H1 (cell line): ENCODE data around the gene PSME1. TPM values are rescaled to one million over a fixed set of nuclear protein-coding genes. Genes with fewer than 3 reads are reported as not detected.

Source experiments
- CTCF ChIA-PET: fragments of 300-600 bp; sonication (Branson Sonifier 250); formaldehyde crosslinking; loops from one replicate; lab custom pipeline; 2021; ENCODE audit not compliant: partially characterized antibody; lab: Charles Lee
- POLR2A ChIA-PET: fragments of 300-600 bp; sonication (Branson Sonifier 250); formaldehyde crosslinking; loops from one replicate; lab custom pipeline; 2021; ENCODE audit warnings: inconsistent platforms; ENCODE audit not compliant: partially characterized antibody; lab: Charles Lee
- DNase-seq, 2 experiments: peaks; one replicate each; pipeline versions ENCODE4 v3.0.0 to v3.0.0-alpha.2; 2010 to 2022; ENCODE audit warnings: low spot score in 2 of 2, low read depth in 1 of 2, mixed read lengths in 1 of 2
- FAIRE-seq: peaks from 2 replicates; lab custom pipeline; 2011; peaks lifted over from hg19 to GRCh38; lab: Jason Lieb, UNC
- H2AFZ ChIP-seq: 2 replicates; pipeline ENCODE4 v1.8.1; 2012; ENCODE audit warnings: low read length, inconsistent platforms
- H2AK5ac ChIP-seq: 2 replicates; pipeline ENCODE4 v1.6.1; 2013; ENCODE audit warnings: low read depth, low read length
- H2BK120ac ChIP-seq: replicated peaks from 2 replicates; pipeline ENCODE3; 2013; ENCODE audit warnings: low read depth, low read length, inconsistent platforms
- H2BK12ac ChIP-seq: 2 replicates; pipeline ENCODE4 v1.6.1; 2013; ENCODE audit warnings: low read depth, low read length
- H2BK15ac ChIP-seq: 2 replicates; pipeline ENCODE4 v1.6.1; 2013; ENCODE audit warnings: low read length
- H2BK20ac ChIP-seq: 2 replicates; pipeline ENCODE4 v1.6.1; 2013; ENCODE audit warnings: low read length
- H2BK5ac ChIP-seq: 2 replicates; pipeline ENCODE4 v1.6.1; 2013; ENCODE audit warnings: low read depth, low read length
- H3K14ac ChIP-seq: 2 replicates; pipeline ENCODE4 v1.6.1; 2013; ENCODE audit warnings: inconsistent platforms; ENCODE audit not compliant: insufficient read length
- H3K18ac ChIP-seq: 2 replicates; pipeline ENCODE4 v1.6.1; 2013; ENCODE audit warnings: low read length; ENCODE audit errors: extremely low read depth
- H3K23ac ChIP-seq: 2 replicates; pipeline ENCODE4 v1.6.1; 2013; ENCODE audit warnings: inconsistent platforms; ENCODE audit not compliant: insufficient read length
- H3K23me2 ChIP-seq: 2 replicates; pipeline ENCODE4 v1.6.1; 2013; ENCODE audit warnings: low read depth, low read length
- H3K27ac ChIP-seq: 2 replicates; pipeline ENCODE4 v1.6.1; 2011; ENCODE audit warnings: low read depth, low read length, inconsistent platforms
- H3K27me3 ChIP-seq, 4 experiments: replicated peaks in 1 of 4; 1 replicate in 1 of 4; 2 replicates in 3 of 4; pipeline versions ENCODE4 v1.6.1 to v1.8.1; 2011 to 2013; ENCODE audit warnings: low read length in 3 of 4, mild to moderate bottlenecking in 3 of 4, inconsistent platforms in 2 of 4, mixed read lengths in 2 of 4, moderate library complexity in 1 of 4; ENCODE audit not compliant: control insufficient read depth in 3 of 4, insufficient read depth in 3 of 4; ENCODE audit errors: extremely low read depth in 1 of 4
- H3K36me3 ChIP-seq, 4 experiments: 2 replicates each; pipeline versions ENCODE4 v1.6.1 to v1.8.1; 2011 to 2013; ENCODE audit warnings: mild to moderate bottlenecking in 4 of 4, low read length in 3 of 4, moderate library complexity in 2 of 4, control low read depth in 1 of 4, inconsistent platforms in 1 of 4; ENCODE audit not compliant: insufficient read depth in 4 of 4, control insufficient read depth in 2 of 4
- H3K4ac ChIP-seq: replicated peaks from 2 replicates; pipeline ENCODE3; 2013; ENCODE audit warnings: low read length, low read depth, mixed read lengths, inconsistent platforms; ENCODE audit not compliant: insufficient read length
- H3K4me1 ChIP-seq, 4 experiments: replicated peaks in 1 of 4; 1 replicate in 1 of 4; 2 replicates in 3 of 4; pipeline versions ENCODE4 v1.6.1 to v1.8.1; 2011 to 2013; ENCODE audit warnings: low read length in 3 of 4, inconsistent platforms in 2 of 4, mixed read lengths in 1 of 4; ENCODE audit not compliant: insufficient read depth in 4 of 4, control insufficient read depth in 3 of 4
- H3K4me2 ChIP-seq, 2 experiments: 2 replicates each; pipeline versions ENCODE4 v1.6.1 to v1.8.1; 2011 to 2013; ENCODE audit warnings: low read depth in 2 of 2, low read length in 2 of 2, control low read depth in 1 of 2, inconsistent platforms in 1 of 2, mild to moderate bottlenecking in 1 of 2; ENCODE audit not compliant: insufficient read depth in 1 of 2
- H3K4me3 ChIP-seq, 4 experiments: fragments of 200-600, 300-600 bp in 1 of 4; sonication (generic), shearing (Covaris generic), sonication (Bioruptor Twin) in 1 of 4; 2 replicates each; pipeline versions ENCODE4 v1.5.1 to v1.8.1; 2011 to 2016; ENCODE audit warnings: low read length in 4 of 4, low read depth in 3 of 4, control low read depth in 2 of 4, inconsistent platforms in 2 of 4, mild to moderate bottlenecking in 2 of 4, mixed read lengths in 1 of 4, moderate library complexity in 1 of 4; ENCODE audit not compliant: insufficient read depth in 2 of 4; ENCODE audit errors: extremely low read depth in 1 of 4
- H3K56ac ChIP-seq: replicated peaks from 2 replicates; pipeline ENCODE3; 2013; ENCODE audit warnings: low read depth, mild to moderate bottlenecking, mixed read lengths, low read length, inconsistent platforms; ENCODE audit not compliant: insufficient read length
- H3K79me1 ChIP-seq: 2 replicates; pipeline ENCODE4 v1.6.1; 2013; ENCODE audit warnings: low read depth, low read length, control low read depth
- H3K79me2 ChIP-seq, 2 experiments: 2 replicates each; pipeline versions ENCODE4 v1.6.1 to v1.8.1; 2012 to 2013; ENCODE audit warnings: low read length in 2 of 2, mild to moderate bottlenecking in 2 of 2, inconsistent platforms in 1 of 2; ENCODE audit not compliant: insufficient read depth in 2 of 2, control insufficient read depth in 1 of 2
- H3K9ac ChIP-seq, 4 experiments: replicated peaks in 1 of 4; 1 replicate in 1 of 4; 2 replicates in 3 of 4; pipeline versions ENCODE4 v1.6.1 to v1.8.1; 2011 to 2013; ENCODE audit warnings: low read depth in 3 of 4, low read length in 3 of 4, control low read depth in 2 of 4, mild to moderate bottlenecking in 2 of 4, moderate library complexity in 2 of 4, inconsistent platforms in 1 of 4; ENCODE audit errors: extremely low read depth in 1 of 4
- H3K9me3 ChIP-seq, 2 experiments: 2 replicates each; pipeline versions ENCODE4 v1.6.1 to v1.8.1; 2012 to 2013; ENCODE audit warnings: mild to moderate bottlenecking in 2 of 2, moderate library complexity in 2 of 2, control low read depth in 1 of 2, inconsistent platforms in 1 of 2, low read depth in 1 of 2, low read length in 1 of 2, mixed read lengths in 1 of 2; ENCODE audit not compliant: insufficient read depth in 2 of 2
- H4K20me1 ChIP-seq, 2 experiments: replicated peaks in 1 of 2; 2 replicates each; pipeline versions ENCODE3 to v1.8.1; 2011 to 2013; ENCODE audit warnings: inconsistent platforms in 2 of 2, low read length in 2 of 2, mild to moderate bottlenecking in 1 of 2; ENCODE audit not compliant: insufficient read depth in 2 of 2, control insufficient read depth in 1 of 2
- H4K5ac ChIP-seq: 2 replicates; pipeline ENCODE4 v1.6.1; 2013; ENCODE audit warnings: low read length, low read depth, mixed read lengths, inconsistent platforms; ENCODE audit not compliant: insufficient read length
- H4K8ac ChIP-seq: 2 replicates; pipeline ENCODE4 v1.8.0; 2013; ENCODE audit warnings: mild to moderate bottlenecking, moderate library complexity, low read length, inconsistent platforms; ENCODE audit not compliant: insufficient read depth; ENCODE audit errors: extremely low read depth
- H4K91ac ChIP-seq: replicated peaks from 2 replicates; pipeline ENCODE3; 2013; ENCODE audit warnings: low read length, mixed read lengths, inconsistent platforms; ENCODE audit not compliant: insufficient read length
- CBX8 ChIP-seq: fragments of 300-800, 300-1000 bp; sonication (generic); IDR thresholded peaks from 2 replicates; pipeline ENCODE4 v1.7.1; 2016; ENCODE audit warnings: low read depth, low read length, borderline replicate concordance
- EGR1 ChIP-seq: IDR thresholded peaks from 2 replicates; pipeline ENCODE4 v1.6.1; 2011; ENCODE audit warnings: low read depth, low read length, borderline replicate concordance
- GTF2F1 ChIP-seq: IDR thresholded peaks from 2 replicates; pipeline ENCODE4 v1.6.1; 2012; ENCODE audit warnings: low read depth, low read length, improper control_type of control experiment, borderline replicate concordance
- POLR2A ChIP-seq, 2 experiments: IDR thresholded peaks; 1 replicate in 1 of 2; 2 replicates in 1 of 2; pipeline ENCODE4 v1.6.1; 2011; ENCODE audit warnings: low read depth in 2 of 2, low read length in 2 of 2, mild to moderate bottlenecking in 2 of 2; ENCODE audit errors: control extremely low read depth in 1 of 2
- RBBP5 ChIP-seq: IDR thresholded peaks from 2 replicates; pipeline ENCODE4 v1.7.1; 2012; ENCODE audit warnings: low read depth, mild to moderate bottlenecking, inconsistent platforms, low read length, moderate library complexity, borderline replicate concordance
- RFX5 ChIP-seq: IDR thresholded peaks from 2 replicates; pipeline ENCODE4 v1.6.1; 2011; ENCODE audit warnings: low read depth, low read length, improper control_type of control experiment, borderline replicate concordance
- RNF2 ChIP-seq: fragments of 200-900, 300-1000 bp; sonication (generic); IDR thresholded peaks from 2 replicates; pipeline ENCODE4 v1.7.1; 2016; ENCODE audit warnings: borderline replicate concordance, low read depth, mild to moderate bottlenecking, antibody characterized with exemption, low read length; ENCODE audit not compliant: poor library complexity, severe bottlenecking; ENCODE audit errors: missing control alignments
- SIN3A ChIP-seq, 2 experiments: IDR thresholded peaks in 1 of 2; conservative IDR thresholded peaks in 1 of 2; 2 replicates each; pipeline ENCODE4 v1.6.1; 2011 to 2012; ENCODE audit warnings: low read length in 2 of 2, improper control_type of control experiment in 1 of 2, low read depth in 1 of 2, mild to moderate bottlenecking in 1 of 2
- TAF1 ChIP-seq: IDR thresholded peaks from 2 replicates; pipeline ENCODE4 v1.6.1; 2011; ENCODE audit warnings: mild to moderate bottlenecking, low read depth, low read length
- WGBS, 2 experiments: shearing (Covaris generic) in 1 of 2; methylation state at CpG; one replicate each; pipeline versions ENCODE4 v1.1.6 to v1.1.7; 2013 to 2015; ENCODE audit warnings: low lambda C conversion rate in 2 of 2, mixed read lengths in 2 of 2, inconsistent platforms in 1 of 2, low coverage in 1 of 2, missing lambda C conversion rate in 1 of 2; ENCODE audit not compliant: insufficient replicate concordance in 2 of 2, insufficient coverage in 1 of 2, insufficient read length in 1 of 2; ENCODE audit errors: extremely low coverage in 1 of 2, missing lambda C conversion rate in 1 of 2; 5-methylcytosine and 5-hydroxymethylcytosine counted together
- polyA plus RNA-seq, 7 experiments: library from polyadenylated mRNA; depleted of rRNA in 3 of 7; stranded (reverse) in 5 of 7; unstranded in 2 of 7; fragments of >200 nt in 5 of 7; fragments of 200-250 nt in 2 of 7; gene quantifications; 1 replicate in 5 of 7; 2 replicates in 1 of 7; 4 replicates in 1 of 7; pipeline versions ENCODE4 v1.2.1 to v1.2.3, GENCODE V29; 2011 to 2013; ENCODE audit warnings: missing spikeins in 2 of 7, mixed read lengths in 2 of 7
- total RNA-seq: library from RNA; stranded (reverse); fragmentation: NEBNext Ultra II Directional; extraction: Animal tissue kit (Norgen Biotek cat#: 25700); gene quantifications from 2 replicates; pipeline ENCODE4 v1.2.1, GENCODE V29; 2021

PSME1 gene
- total and polyA plus RNA-seq, 2 of the 8 experiments (the other 6 are each of a cell fraction or from before 2014, with no cell fraction given), result 74.9 to 85.9 TPM

GRCh38 chr14:24093901-24094840 lies 41.8 kb upstream of the PSME1 start, which contains the start of gene PCK2:
Gene PCK2 (plus strand): TSS chr14:24094311. CDS start chr14:24094406, 95 bp downstream.
- H4K20me1 ChIP-seq, result peaks cover 4 to 9% of the 10 kb centered on the region in 2 experiments
- peaks cover 0 to 21% of the 10 kb centered on the region in 2 experiments; a peak in 2 of 4 replicates for H3K79me2 ChIP-seq
- peaks cover 5 to 13% (median 9%) of the 10 kb centered on the region in 4 experiments for H3K4me1 ChIP-seq
- H3K18ac ChIP-seq, result peak within 1 kb of the TSS; percentile 100
- H3K9ac ChIP-seq, result peak within 1 kb of the TSS; percentile 87 to 95 (median 90)
- peak within 1 kb of the TSS; percentile 86 for H2BK120ac ChIP-seq
- peak within 1 kb of the TSS; percentile 97 for H4K8ac ChIP-seq
- peak within 1 kb of the TSS; percentile 100 for H2AK5ac ChIP-seq
- peak within 1 kb of the TSS; percentile 96 for H3K4ac ChIP-seq
- peak within 1 kb of the TSS; percentile 99 for H2BK20ac ChIP-seq
- peaks cover 3 to 21% (median 10%) of the 10 kb centered on the region in 4 experiments; a peak in 6 of 8 replicates for H3K36me3 ChIP-seq
- POLR2A ChIA-PET, result interaction anchor here (0.8 to 23.9 kb wide), 32 partner anchors 11 to 544 kb away, joined by 3 to 626 read pairs (median 8); partner anchors contain the start of genes CARMIL3, CPNE6, DCAF11 and DHRS4L2
- DNase-seq (peak; percentile 93 to 95), FAIRE-seq (no peak)
- H4K91ac ChIP-seq, result peak within 1 kb of the TSS; percentile 93
- no peaks in the 10 kb centered on the region for H3K9me3 ChIP-seq
- H3K56ac ChIP-seq, result peak within 1 kb of the TSS; percentile 97
- H3K27ac ChIP-seq, result peak within 1 kb of the TSS; percentile 89
- H3K4me2 ChIP-seq, result peak within 1 kb of the TSS; percentile 88 to 91
- H3K14ac ChIP-seq, result no peak within 1 kb of the TSS
- H2BK12ac ChIP-seq, result peak within 1 kb of the TSS; percentile 99
- H3K79me1 ChIP-seq, result peaks cover 5% of the 10 kb centered on the region
- H3K4me3 ChIP-seq, result peak within 1 kb of the TSS; percentile 60 to 96 (median 84)
- peaks cover 8% of the 10 kb centered on the region for H3K23me2 ChIP-seq
- 2% methylated on average over 33 of the region's 68 CpGs; no CpG with 5 or more reads in 1 of the 2 experiments for WGBS, 2 experiments
- H2BK5ac ChIP-seq, result peak within 1 kb of the TSS; percentile 99
- CTCF ChIA-PET, result interaction anchor here (0.6 to 12.8 kb wide), 9 partner anchors 10 to 69 kb away, joined by 3 to 316 read pairs (median 8); partner anchors contain the start of genes CARMIL3, CPNE6, DCAF11 and NRL
- H2AFZ ChIP-seq, result peak within 1 kb of the TSS; percentile 98
- H3K23ac ChIP-seq, result peak within 1 kb of the TSS; percentile 19
- peak within 1 kb of the TSS; percentile 99; the same call in 1 of the 2 replicates for H2BK15ac ChIP-seq
- no peaks in the 10 kb centered on the region for H3K27me3 ChIP-seq
- H4K5ac ChIP-seq, result peak within 1 kb of the TSS; percentile 82
- TF ChIP-seq RNF2 (no peak), SIN3A (conservative IDR thresholded peaks at IDR 0.05 in 1 of 2, IDR thresholded peaks at IDR 0.05 in 1 of 2; ENCODE audit: low read depth in 1 of 2, low read length in 2 of 2) (0 out of 4 replicates have a peak, but pooled peaks of 1 of the 2 experiments have one; percentile 18), TAF1 (peak; percentile 79), CBX8 (no peak), EGR1 (peak; percentile 93; the same call in 1 of the 2 replicates), RBBP5 (no peak), RFX5 (no peak), GTF2F1 (peak; percentile 53; the same call in 1 of the 2 replicates), POLR2A (IDR thresholded peaks at IDR 0.05; ENCODE audit: control extremely low read depth in 1 of 2, low read depth in 2 of 2, low read length in 2 of 2) (peak; percentile 87 to 97)
